GM19468 (cell line): ENCODE results near the gene ODC1.

Experiments used
- ATAC-seq: cut with Tn5 transposase; IDR thresholded peaks from one replicate; pipeline ENCODE4 v1.9.1; 2021; ENCODE audit warnings: mild to moderate bottlenecking, moderate library complexity, moderate number of reproducible peaks; ENCODE audit not compliant: unreplicated experiment; ENCODE audit errors: extremely low read depth

ODC1 gene

DNA sequence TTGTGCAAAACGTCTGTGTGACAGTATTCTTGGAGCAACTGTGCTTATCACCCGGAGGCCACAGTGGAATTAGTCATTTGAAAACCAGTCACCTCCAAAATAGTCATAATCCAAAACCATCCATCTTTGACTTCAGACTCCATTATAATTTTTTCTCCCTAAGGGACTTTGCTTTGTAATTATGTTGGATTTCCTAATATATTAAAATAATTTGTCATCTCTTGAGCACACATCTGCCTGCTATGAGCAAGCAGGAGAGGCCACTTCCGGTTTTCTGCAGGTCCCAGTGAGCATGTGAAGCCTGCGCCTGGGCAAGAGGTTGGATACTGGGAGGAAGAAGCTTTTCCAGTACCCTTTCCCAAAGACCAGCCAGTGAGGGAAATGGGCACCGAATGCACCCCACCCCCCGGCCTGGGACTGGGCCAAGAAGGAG is 57.7 kb downstream of the ODC1 start:
- no peak for ATAC-seq
